MM.1S (cell line): ENCODE data around the gene MC2R.

Source experiments
- DNase-seq: peaks from one replicate; pipeline ENCODE4 v3.0.0-alpha.2; 2015
- H2AFZ ChIP-seq: fragments of 300-600 bp; sonication (generic); 2 replicates; pipeline ENCODE4 v1.6.0; 2016; ENCODE audit warnings: antibody characterized with exemption, low read length
- H3F3A ChIP-seq: fragments of 300-600 bp; sonication (generic); 2 replicates; pipeline ENCODE4 v1.6.1; 2016; ENCODE audit warnings: mild to moderate bottlenecking, antibody characterized with exemption, low read length, moderate library complexity, mixed read lengths; ENCODE audit not compliant: insufficient read depth
- H3K27ac ChIP-seq: fragments of 300-600 bp; sonication (generic); 2 replicates; pipeline ENCODE4 v1.5.1; 2016; ENCODE audit warnings: mild to moderate bottlenecking, low read length
- H3K27me3 ChIP-seq: fragments of 300-600 bp; sonication (generic); replicated peaks from 2 replicates; pipeline ENCODE4 v1.6.0; 2016; ENCODE audit warnings: low read length; ENCODE audit not compliant: insufficient read depth
- H3K36me3 ChIP-seq: fragments of 300-600 bp; sonication (generic); replicated peaks from 2 replicates; pipeline ENCODE4 v1.6.1; 2016; ENCODE audit warnings: mild to moderate bottlenecking, low read length, mixed read lengths; ENCODE audit not compliant: insufficient read depth
- H3K4me1 ChIP-seq: fragments of 300-600 bp; sonication (generic); 2 replicates; pipeline ENCODE4 v1.6.1; 2016; ENCODE audit warnings: low read length, mixed read lengths
- H3K4me2 ChIP-seq: fragments of 300-600 bp; sonication (generic); 2 replicates; pipeline ENCODE4 v1.6.0; 2016; ENCODE audit warnings: low read depth, low read length
- H3K4me3 ChIP-seq: fragments of 300-600 bp; sonication (generic); 2 replicates; pipeline ENCODE4 v1.5.1; 2016; ENCODE audit warnings: low read length, mixed read lengths
- H3K79me2 ChIP-seq: fragments of 300-600 bp; sonication (generic); 2 replicates; pipeline ENCODE4 v1.6.1; 2016; ENCODE audit warnings: mixed run types, low read length, mixed read lengths
- H3K9ac ChIP-seq: fragments of 300-600 bp; sonication (generic); 2 replicates; pipeline ENCODE4 v1.6.1; 2016; ENCODE audit warnings: low read length, mixed read lengths
- H3K9me2 ChIP-seq: fragments of 300-600 bp; sonication (generic); replicated peaks from 2 replicates; pipeline ENCODE4 v1.6.1; 2016; ENCODE audit warnings: mild to moderate bottlenecking, low read length, mixed read lengths; ENCODE audit not compliant: insufficient read depth
- H3K9me3 ChIP-seq: fragments of 300-600 bp; sonication (generic); replicated peaks from 2 replicates; pipeline ENCODE4 v1.6.1; 2016; ENCODE audit warnings: mild to moderate bottlenecking, low read length, mixed read lengths; ENCODE audit not compliant: insufficient read depth
- H4K20me1 ChIP-seq: fragments of 300-600 bp; sonication (generic); 2 replicates; pipeline ENCODE4 v1.6.1; 2016; ENCODE audit warnings: mild to moderate bottlenecking, low read length, moderate library complexity, mixed read lengths; ENCODE audit not compliant: insufficient read depth
- CTCF ChIP-seq: fragments of 300-600 bp; sonication (generic); IDR thresholded peaks from 2 replicates; pipeline ENCODE4 v1.5.1; 2016; ENCODE audit warnings: antibody characterized with exemption, low read length, mixed read lengths
- EZH2 ChIP-seq: fragments of 300-600 bp; sonication (generic); optimal IDR thresholded peaks from 2 replicates; pipeline ENCODE3; 2017; ENCODE audit warnings: low read depth, mild to moderate bottlenecking, antibody characterized with exemption, low read length, mixed read lengths
- EZH2phosphoT487 ChIP-seq: fragments of 300-600 bp; sonication (generic); IDR thresholded peaks from 2 replicates; pipeline ENCODE4 v1.6.1; 2018; ENCODE audit warnings: antibody characterized with exemption, low read length

MC2R gene

GRCh38 chr18:13914170-13914569 is 1.2 kb downstream of the MC2R start:
- H2AFZ ChIP-seq, result no peak overlapping the region
- H3K9me3 ChIP-seq, result no peaks in the 10 kb centered on the region
- no peak overlapping the region for H3K4me2 ChIP-seq
- H3K36me3 ChIP-seq, result no peaks in the 10 kb centered on the region
- no peak overlapping the region for H3K9ac ChIP-seq
- no peaks in the 10 kb centered on the region for H3F3A ChIP-seq
- no peaks in the 10 kb centered on the region for H3K9me2 ChIP-seq
- no peak for DNase-seq
- H3K4me3 ChIP-seq, result no peak overlapping the region
- no peak overlapping the region for H3K27ac ChIP-seq
- no peaks in the 10 kb centered on the region for H3K27me3 ChIP-seq
- no peaks in the 10 kb centered on the region for H3K79me2 ChIP-seq
- TF ChIP-seq EZH2phosphoT487 (no peak), EZH2 (no peak), CTCF (no peak)
- H4K20me1 ChIP-seq, result no peaks in the 10 kb centered on the region
- H3K4me1 ChIP-seq, result no peaks in the 10 kb centered on the region

- Histone ChIP-seq H3K9me2 (no peaks in the 10 kb centered on the region), H2AFZ (no peak overlapping the region), H3K9ac (no peak overlapping the region), H3K79me2 (no peaks in the 10 kb centered on the region), H3K27ac (no peak overlapping the region), H3K27me3 (no peaks in the 10 kb centered on the region), H3F3A (no peaks in the 10 kb centered on the region), H3K4me2 (no peak overlapping the region), H3K4me3 (no peak overlapping the region), H4K20me1 (no peaks in the 10 kb centered on the region), H3K36me3 (no peaks in the 10 kb centered on the region), H3K4me1 (no peaks in the 10 kb centered on the region), H3K9me3 (no peaks in the 10 kb centered on the region)
- TF ChIP-seq EZH2phosphoT487, result no peak
- no peak for TF ChIP-seq CTCF
- TF ChIP-seq EZH2, result no peak
- DNase-seq, result no peak
Observed at GRCh38 chr18:13913205-13913604, 2.1 kb downstream of the MC2R start.

- no peaks in the 10 kb centered on the region for H3K4me1 ChIP-seq
- no peaks in the 10 kb centered on the region for H3K9me3 ChIP-seq
- H3F3A ChIP-seq, result no peaks in the 10 kb centered on the region
- no peaks in the 10 kb centered on the region for H3K79me2 ChIP-seq
- no peaks in the 10 kb centered on the region for H3K9me2 ChIP-seq
- H3K27ac ChIP-seq, result no peak overlapping the region
- no peak overlapping the region for H2AFZ ChIP-seq
- no peak overlapping the region for H3K4me3 ChIP-seq
- no peaks in the 10 kb centered on the region for H4K20me1 ChIP-seq
- no peaks in the 10 kb centered on the region for H3K36me3 ChIP-seq
- H3K9ac ChIP-seq, result no peak overlapping the region
- DNase-seq, result no peak
- TF ChIP-seq EZH2 (no peak), EZH2phosphoT487 (no peak), CTCF (no peak)
- no peak overlapping the region for H3K4me2 ChIP-seq
- no peaks in the 10 kb centered on the region for H3K27me3 ChIP-seq
Observed at GRCh38 chr18:13912601-13913000, 2.7 kb downstream of the MC2R start.

- Histone ChIP-seq H3K4me1 (no peaks in the 10 kb centered on the region), H3K9ac (no peak overlapping the region), H3K9me2 (no peaks in the 10 kb centered on the region), H3K4me3 (no peak overlapping the region), H2AFZ (no peak overlapping the region), H3K9me3 (no peaks in the 10 kb centered on the region), H3K36me3 (no peaks in the 10 kb centered on the region), H3F3A (no peaks in the 10 kb centered on the region), H4K20me1 (no peaks in the 10 kb centered on the region), H3K79me2 (no peaks in the 10 kb centered on the region), H3K27ac (no peak overlapping the region), H3K27me3 (no peaks in the 10 kb centered on the region), H3K4me2 (no peak overlapping the region)
- no peak for DNase-seq
- TF ChIP-seq EZH2phosphoT487, result no peak
- no peak for TF ChIP-seq EZH2
- no peak for TF ChIP-seq CTCF
Observed at GRCh38 chr18:13910986-13911385, 4.3 kb downstream of the MC2R start.
